Dedifferentiated amniotic fluid mesenchymal stem cell (primary cell): ENCODE data around the gene IL34.

Source experiments
- DNase-seq: peaks from one replicate; pipeline ENCODE4 v3.0.0-alpha.2; 2016; ENCODE audit errors: extremely low spot score

The IL34 gene

GRCh38 chr16:70676675-70677498, 30.5 kb downstream of the IL34 start:
- DNase-seq: no peak

GRCh38 chr16:70677499-70678120, 31.3 kb downstream of the IL34 start:
- no peak for DNase-seq

GRCh38 chr16:70678121-70678897, 31.9 kb downstream of the IL34 start:
- DNase-seq: no peak

DNA sequence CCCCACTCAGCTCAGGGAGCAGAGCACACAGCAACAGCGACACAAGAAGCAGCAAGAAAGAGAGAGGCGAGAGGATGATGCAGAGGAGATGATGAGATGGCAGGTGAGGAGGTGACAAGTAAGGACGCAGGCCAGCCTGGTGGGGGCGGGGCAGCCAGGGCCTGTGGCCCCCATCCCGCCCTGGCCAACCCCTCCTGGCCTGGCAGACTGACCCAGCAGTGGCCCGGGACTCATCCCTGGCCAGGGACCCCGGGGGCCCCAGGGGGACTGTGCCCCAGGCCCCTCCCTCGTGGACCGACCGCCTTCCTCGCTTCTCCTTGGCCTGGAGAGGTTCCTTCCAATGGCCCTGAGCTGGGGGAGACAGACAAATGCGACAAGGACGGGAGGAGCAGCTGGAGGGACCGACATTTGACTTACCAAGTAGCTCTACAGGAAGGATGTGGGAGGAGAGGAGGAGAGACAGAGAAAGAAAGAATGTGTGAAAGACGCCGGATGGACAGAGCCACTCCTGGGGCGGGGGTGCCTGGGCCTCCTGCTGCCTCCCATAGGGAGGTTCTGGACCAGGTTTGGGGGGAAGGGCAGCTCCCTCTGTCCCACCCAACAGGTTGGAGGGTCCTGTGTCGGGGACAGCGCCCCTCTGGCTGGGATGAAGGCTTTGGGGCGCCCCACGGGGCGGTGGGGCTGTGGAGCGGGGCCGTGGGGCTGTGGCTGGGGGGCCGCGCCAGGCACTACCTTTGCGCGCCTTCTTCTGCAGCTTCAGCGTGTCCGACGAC, 32.7 kb downstream of the IL34 start:
- no peak for DNase-seq

DNA sequence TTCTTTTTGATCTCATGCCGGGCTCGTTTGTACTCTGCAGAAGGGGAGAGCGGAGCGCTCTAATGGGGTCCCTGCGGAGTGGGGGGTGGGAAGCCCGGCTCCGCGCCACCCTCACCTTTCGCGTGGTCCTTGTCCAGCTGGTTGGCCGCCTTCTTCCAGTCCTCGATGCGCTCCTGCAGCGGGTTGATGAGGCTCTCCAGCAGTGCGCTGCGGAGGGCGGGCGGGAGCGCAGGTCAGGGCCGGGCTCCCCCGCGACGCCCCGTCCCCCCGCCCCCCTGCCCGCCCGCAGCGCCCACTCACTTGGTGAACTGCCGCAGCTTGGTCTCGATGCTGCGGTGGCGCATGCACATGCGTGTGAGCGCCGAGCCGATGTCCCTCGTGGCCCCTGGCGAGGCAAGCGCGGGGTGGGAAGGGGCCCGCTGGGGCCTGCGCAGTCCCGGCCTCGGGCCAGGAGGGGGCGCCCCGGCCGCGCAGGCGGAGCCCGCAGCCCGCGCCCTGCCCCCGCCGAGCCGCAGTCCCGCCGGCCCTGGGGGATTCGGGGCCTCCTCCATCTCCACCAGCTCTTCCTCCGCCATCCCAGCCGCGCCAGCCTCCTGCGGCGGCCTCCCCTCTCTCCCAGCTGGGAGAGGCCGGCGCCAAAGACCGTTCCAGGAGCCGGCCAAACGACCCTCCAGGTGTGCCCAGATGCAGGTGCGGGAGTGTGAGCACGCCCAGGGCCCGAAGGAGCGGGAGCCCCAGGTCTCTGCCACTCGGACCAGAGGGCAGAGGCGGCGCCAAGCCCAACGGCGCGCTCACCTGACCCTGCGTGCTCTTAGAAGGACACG, 33.5 kb downstream of the IL34 start:
- DNase-seq: no peak

GRCh38 chr16:70680495-70681381, 34.4 kb downstream of the IL34 start:
- DNase-seq: no peak

- no peak for DNase-seq
These were observed 35.3 kb downstream of the IL34 start for GRCh38 chr16:70681382-70682238.

GRCh38 chr16:70682239-70683145, 36.1 kb downstream of the IL34 start:
- DNase-seq: no peak

GRCh38 chr16:70683146-70683944, 37.0 kb downstream of the IL34 start:
- no peak for DNase-seq

GRCh38 chr16:70684146-70685060, 38.0 kb downstream of the IL34 start:
- DNase-seq: no peak

- no peak for DNase-seq
These were observed 38.9 kb downstream of the IL34 start for GRCh38 chr16:70685061-70685937.

- DNase-seq: peak; percentile 85
These were observed 39.6 kb downstream of the IL34 start, which contains the start of gene MTSS2 for GRCh38 chr16:70685938-70686375. Gene MTSS2, minus strand, starts transcription at chr16:70686053. Its CDS starts 262 bp downstream, at chr16:70685791.

DNA sequence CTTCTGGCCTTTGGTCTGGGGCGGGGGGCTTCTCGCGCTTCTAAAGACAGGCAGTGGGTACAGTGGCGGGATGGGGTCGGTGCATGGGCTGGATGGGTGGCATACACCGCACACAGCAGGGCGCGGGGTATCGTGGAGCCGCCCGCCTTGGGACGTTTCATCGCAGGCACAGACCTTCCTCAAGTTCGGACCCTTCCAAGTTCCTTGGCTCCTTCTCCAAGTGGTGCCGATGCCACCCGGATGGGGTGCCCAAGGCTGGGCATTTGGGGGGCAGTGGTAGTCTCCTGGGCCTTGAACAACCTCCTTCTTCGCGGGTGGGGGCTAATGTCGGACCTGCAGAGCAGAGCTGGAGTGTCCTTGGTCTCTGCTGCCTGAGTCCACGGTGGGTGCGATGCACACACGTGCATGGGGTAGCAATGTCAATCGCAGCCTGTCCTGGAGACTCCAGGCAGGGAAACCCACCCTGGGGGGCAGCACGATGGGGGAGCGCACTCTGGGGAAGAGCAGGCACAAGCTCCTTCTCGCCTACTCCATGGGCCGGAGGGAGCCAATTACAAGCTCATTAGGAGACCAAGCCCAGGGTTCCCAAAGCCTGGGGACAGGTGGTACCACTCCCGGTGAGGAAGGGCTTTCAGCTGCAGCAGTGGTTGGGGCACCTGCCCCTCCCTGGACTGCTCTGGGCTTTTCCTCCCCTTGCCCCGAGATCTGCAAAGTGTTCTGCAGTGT, 40.2 kb downstream of the IL34 start:
- no peak for DNase-seq

- no peak for DNase-seq
These were observed 40.7 kb downstream of the IL34 start for GRCh38 chr16:70687102-70687511.
